ENCODE results near the gene MYOG.

Gene MYOG

DNA sequence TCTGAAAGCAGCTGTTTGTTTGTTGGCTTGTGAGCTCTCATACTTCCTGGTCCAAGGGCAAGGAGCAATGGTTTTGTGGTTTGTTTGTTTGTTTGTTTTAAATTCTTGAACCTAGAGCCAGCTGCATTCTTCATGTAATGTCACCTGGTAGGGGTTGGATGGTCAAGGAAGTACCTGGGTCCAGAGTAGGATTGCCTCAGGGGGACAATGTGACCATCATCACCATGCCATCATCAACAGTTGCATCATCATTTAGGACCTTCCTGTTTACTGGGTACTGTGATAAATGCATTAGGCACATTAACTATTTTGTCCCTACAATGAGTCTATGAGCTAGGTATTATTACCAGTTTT, 14.7 kb upstream of the MYOG start:
- H3K4me2 ChIP-seq: no peak overlapping the region
- TF ChIP-seq, protein P1, sequence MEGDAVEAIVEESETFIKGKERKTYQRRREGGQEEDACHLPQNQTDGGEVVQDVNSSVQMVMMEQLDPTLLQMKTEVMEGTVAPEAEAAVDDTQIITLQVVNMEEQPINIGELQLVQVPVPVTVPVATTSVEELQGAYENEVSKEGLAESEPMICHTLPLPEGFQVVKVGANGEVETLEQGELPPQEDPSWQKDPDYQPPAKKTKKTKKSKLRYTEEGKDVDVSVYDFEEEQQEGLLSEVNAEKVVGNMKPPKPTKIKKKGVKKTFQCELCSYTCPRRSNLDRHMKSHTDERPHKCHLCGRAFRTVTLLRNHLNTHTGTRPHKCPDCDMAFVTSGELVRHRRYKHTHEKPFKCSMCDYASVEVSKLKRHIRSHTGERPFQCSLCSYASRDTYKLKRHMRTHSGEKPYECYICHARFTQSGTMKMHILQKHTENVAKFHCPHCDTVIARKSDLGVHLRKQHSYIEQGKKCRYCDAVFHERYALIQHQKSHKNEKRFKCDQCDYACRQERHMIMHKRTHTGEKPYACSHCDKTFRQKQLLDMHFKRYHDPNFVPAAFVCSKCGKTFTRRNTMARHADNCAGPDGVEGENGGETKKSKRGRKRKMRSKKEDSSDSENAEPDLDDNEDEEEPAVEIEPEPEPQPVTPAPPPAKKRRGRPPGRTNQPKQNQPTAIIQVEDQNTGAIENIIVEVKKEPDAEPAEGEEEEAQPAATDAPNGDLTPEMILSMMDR (conservative IDR thresholded peaks at IDR 0.05; ENCODE audit: low read depth, low read length): no peak

DNA sequence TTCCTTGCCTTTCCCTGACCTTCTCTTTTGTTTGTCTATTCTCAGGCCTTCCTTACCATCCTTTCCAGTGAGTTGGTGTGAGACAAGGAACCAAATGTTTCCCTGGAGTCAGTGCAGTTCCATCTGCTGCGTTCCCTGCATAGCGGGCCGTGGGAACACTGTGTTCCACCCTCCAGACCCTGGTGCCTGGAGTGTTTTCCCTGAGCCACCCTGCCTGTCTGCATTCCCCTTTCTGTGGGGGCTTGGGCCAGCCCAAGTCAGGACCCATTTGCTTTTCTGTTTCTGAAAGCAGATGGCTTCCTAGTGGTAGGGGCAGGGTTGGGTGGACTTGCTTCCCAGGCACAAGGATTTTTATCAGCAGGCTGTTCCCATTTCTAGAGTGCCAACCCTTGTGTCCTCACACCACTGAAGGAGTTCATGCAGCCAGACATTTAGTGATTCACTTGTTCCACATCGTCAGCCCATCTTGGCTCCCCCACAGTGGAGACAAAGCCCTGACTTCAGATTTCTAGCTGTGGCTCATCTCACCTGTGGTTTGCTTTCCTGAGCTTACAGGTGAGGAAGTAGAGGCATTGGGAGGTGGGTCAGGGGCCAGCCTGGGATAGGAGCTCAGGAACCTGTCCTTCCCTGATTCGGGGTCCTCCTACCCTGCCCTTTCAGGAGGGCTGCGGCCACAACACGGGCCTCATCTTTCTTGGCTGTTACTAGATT, 14.1 kb upstream of the MYOG start:
- Histone ChIP-seq H3K4me3 (IDR thresholded peaks at IDR 0.05; ENCODE audit: insufficient read depth, low read depth, low read length) (no peak overlapping the region), H3K27ac (no peak overlapping the region), H3K4me2 (no peak overlapping the region), H3K36me3 (ENCODE audit: insufficient read depth) (no peaks in the 10 kb centered on the region), H3K4me1 (ENCODE audit: low read depth, poor library complexity, severe bottlenecking) (no peaks in the 10 kb centered on the region), H3K9ac (no peak overlapping the region), H3K27me3 (ENCODE audit: insufficient read depth, low read depth) (no peaks in the 10 kb centered on the region), H3K79me2 (ENCODE audit: insufficient read depth, low read depth) (no peaks in the 10 kb centered on the region), H2AFZ (ENCODE audit: low read depth) (no peak overlapping the region), H4K20me1 (ENCODE audit: insufficient read depth) (no peaks in the 10 kb centered on the region)
- TF ChIP-seq, protein P1 (conservative IDR thresholded peaks at IDR 0.05; ENCODE audit: low read depth, low read length): no peak

More for the DNA sequence above, 14.7 kb upstream of the MYOG start:
- H3K4me1 ChIP-seq (ENCODE audit: low read depth, poor library complexity, severe bottlenecking): no peaks in the 10 kb centered on the region
- H3K9ac ChIP-seq: no peak overlapping the region
- H3K36me3 ChIP-seq (ENCODE audit: insufficient read depth): no peaks in the 10 kb centered on the region
- H2AFZ ChIP-seq (ENCODE audit: low read depth): no peak overlapping the region
- H4K20me1 ChIP-seq (ENCODE audit: insufficient read depth): no peaks in the 10 kb centered on the region
- no peak overlapping the region for H3K27ac ChIP-seq
- H3K79me2 ChIP-seq (ENCODE audit: insufficient read depth, low read depth): no peaks in the 10 kb centered on the region
- no peak overlapping the region for H3K4me3 ChIP-seq (IDR thresholded peaks at IDR 0.05; ENCODE audit: insufficient read depth, low read depth, low read length)
- no peaks in the 10 kb centered on the region for H3K27me3 ChIP-seq (ENCODE audit: insufficient read depth, low read depth)

DNA sequence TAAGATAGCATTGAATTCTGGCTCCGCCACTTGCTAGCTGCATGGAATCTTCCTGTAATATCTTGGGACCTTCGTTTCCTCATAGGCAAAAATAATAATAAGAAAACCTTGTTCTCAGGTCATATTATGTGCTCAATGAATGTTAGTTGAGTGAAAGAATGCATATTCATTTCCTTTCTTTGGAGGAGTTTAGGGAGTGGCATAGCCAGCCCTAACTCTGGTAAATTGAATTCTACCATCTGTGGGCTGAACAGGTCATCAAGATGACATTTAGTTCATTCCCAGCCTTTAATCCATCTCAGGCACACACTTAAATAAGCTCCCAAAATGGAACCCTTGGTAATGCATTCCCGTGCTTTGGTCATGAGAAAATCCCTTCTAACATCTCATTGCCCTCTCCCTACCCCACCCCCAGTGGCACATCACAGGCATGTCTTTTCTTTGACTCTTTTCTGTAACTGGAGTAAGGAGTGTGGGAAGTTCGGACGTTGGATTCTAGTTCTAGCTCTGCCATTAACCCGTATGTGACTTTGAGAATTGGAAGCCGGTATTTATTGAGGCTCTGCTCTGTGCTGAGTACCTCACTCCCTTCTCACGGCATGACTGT, 13.2 kb upstream of the MYOG start:
- no peaks in the 10 kb centered on the region for H3K4me1 ChIP-seq (ENCODE audit: low read depth, poor library complexity, severe bottlenecking)
- no peaks in the 10 kb centered on the region for H4K20me1 ChIP-seq (ENCODE audit: insufficient read depth)
- no peak overlapping the region for H3K4me2 ChIP-seq
- H3K9ac ChIP-seq: no peak overlapping the region
- H3K27me3 ChIP-seq (ENCODE audit: insufficient read depth, low read depth): no peaks in the 10 kb centered on the region
- H3K27ac ChIP-seq: no peak overlapping the region
- H2AFZ ChIP-seq (ENCODE audit: low read depth): no peak overlapping the region
- no peaks in the 10 kb centered on the region for H3K79me2 ChIP-seq (ENCODE audit: insufficient read depth, low read depth)
- TF ChIP-seq, protein P1 (conservative IDR thresholded peaks at IDR 0.05; ENCODE audit: low read depth, low read length): no peak
- no peaks in the 10 kb centered on the region for H3K36me3 ChIP-seq (ENCODE audit: insufficient read depth)
- H3K4me3 ChIP-seq (IDR thresholded peaks at IDR 0.05; ENCODE audit: insufficient read depth, low read depth, low read length): no peak overlapping the region

DNA sequence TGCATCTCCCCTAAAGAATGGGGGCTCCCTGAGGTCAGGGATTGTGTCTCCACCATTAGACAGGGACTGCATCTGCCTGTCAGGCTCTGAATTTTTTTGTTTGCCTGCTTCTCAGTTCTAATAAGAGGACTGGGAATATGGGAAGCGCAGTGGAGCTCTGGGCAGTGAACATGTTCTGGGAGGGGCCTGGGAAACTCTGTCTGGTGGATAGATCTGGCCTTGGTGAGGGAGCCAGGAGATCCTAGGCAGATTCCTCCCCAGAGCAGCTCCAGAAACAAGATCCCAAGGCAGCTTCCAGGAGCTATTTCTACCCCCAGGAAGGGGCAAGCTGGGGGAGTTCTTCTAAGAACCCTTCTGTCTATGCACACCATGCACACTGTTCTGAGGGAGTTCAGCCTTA, 12.6 kb upstream of the MYOG start:
- H4K20me1 ChIP-seq (ENCODE audit: insufficient read depth): no peaks in the 10 kb centered on the region
- no peaks in the 10 kb centered on the region for H3K4me1 ChIP-seq (ENCODE audit: low read depth, poor library complexity, severe bottlenecking)
- H2AFZ ChIP-seq (ENCODE audit: low read depth): no peak overlapping the region
- no peak overlapping the region for H3K4me3 ChIP-seq (IDR thresholded peaks at IDR 0.05; ENCODE audit: insufficient read depth, low read depth, low read length)
- no peak overlapping the region for H3K27ac ChIP-seq
- TF ChIP-seq, protein P1 (conservative IDR thresholded peaks at IDR 0.05; ENCODE audit: low read depth, low read length): no peak
- H3K27me3 ChIP-seq (ENCODE audit: insufficient read depth, low read depth): no peaks in the 10 kb centered on the region
- H3K36me3 ChIP-seq (ENCODE audit: insufficient read depth): no peaks in the 10 kb centered on the region
- H3K79me2 ChIP-seq (ENCODE audit: insufficient read depth, low read depth): no peaks in the 10 kb centered on the region
- no peak overlapping the region for H3K4me2 ChIP-seq
- H3K9ac ChIP-seq: no peak overlapping the region
